Measurements from ENCODE around the gene COG4.

GRCh38 chr16:70467608-70468007, 55.7 kb downstream of the COG4 start:
- TF ChIP-seq POLR2A (IDR thresholded peaks at IDR 0.05) = no peak
- TF ChIP-seq, protein P1, sequence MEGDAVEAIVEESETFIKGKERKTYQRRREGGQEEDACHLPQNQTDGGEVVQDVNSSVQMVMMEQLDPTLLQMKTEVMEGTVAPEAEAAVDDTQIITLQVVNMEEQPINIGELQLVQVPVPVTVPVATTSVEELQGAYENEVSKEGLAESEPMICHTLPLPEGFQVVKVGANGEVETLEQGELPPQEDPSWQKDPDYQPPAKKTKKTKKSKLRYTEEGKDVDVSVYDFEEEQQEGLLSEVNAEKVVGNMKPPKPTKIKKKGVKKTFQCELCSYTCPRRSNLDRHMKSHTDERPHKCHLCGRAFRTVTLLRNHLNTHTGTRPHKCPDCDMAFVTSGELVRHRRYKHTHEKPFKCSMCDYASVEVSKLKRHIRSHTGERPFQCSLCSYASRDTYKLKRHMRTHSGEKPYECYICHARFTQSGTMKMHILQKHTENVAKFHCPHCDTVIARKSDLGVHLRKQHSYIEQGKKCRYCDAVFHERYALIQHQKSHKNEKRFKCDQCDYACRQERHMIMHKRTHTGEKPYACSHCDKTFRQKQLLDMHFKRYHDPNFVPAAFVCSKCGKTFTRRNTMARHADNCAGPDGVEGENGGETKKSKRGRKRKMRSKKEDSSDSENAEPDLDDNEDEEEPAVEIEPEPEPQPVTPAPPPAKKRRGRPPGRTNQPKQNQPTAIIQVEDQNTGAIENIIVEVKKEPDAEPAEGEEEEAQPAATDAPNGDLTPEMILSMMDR (IDR thresholded peaks at IDR 0.05) = no peak

Data from Peyer's patch (tissue), 4 donors.